Measurements from ENCODE around the gene FAM83E. TPM values are rescaled to one million over a fixed set of nuclear protein-coding genes. Genes with fewer than 3 reads are reported as not detected.

FAM83E gene
- total RNA-seq, 2 experiments from 2014 or later, result 4.6 to 5.7 TPM

GRCh38 chr19:48573163-48573505, 41.7 kb downstream of the FAM83E start:
- ChIA-PET POLR2A (interaction anchor here (0.7 to 1.1 kb wide), 2 partner anchors 46 to 59 kb away, joined by 3 to 4 read pairs; partner anchors contain the start of gene SPHK2), CTCF (no interaction called here)

- ChIA-PET POLR2A (no interaction called here), CTCF (interaction anchor here (1.3 kb wide), 1 partner anchor 17 kb away, joined by 3 read pairs; no protein-coding TSS in a partner anchor)
Observed at GRCh38 chr19:48571378-48572162, 43.3 kb downstream of the FAM83E start.

- ChIA-PET POLR2A (no interaction called here), CTCF (no interaction called here)
Observed at GRCh38 chr19:48569814-48570213, 45.1 kb downstream of the FAM83E start.

GRCh38 chr19:48568345-48568886, 46.5 kb downstream of the FAM83E start:
- CTCF ChIA-PET, result interaction anchor here (0.6 kb wide), 1 partner anchor 78 kb away, joined by 3 read pairs; no protein-coding TSS in a partner anchor
- POLR2A ChIA-PET, result no interaction called here

GRCh38 chr19:48565090-48565489, 49.8 kb downstream of the FAM83E start:
- CTCF ChIA-PET, result interaction anchor here (0.8 kb wide), 1 partner anchor 292 kb away, joined by 3 read pairs; no protein-coding TSS in a partner anchor

More at GRCh38 chr19:48565090-48565489, 49.8 kb downstream of the FAM83E start:
- POLR2A ChIA-PET, result no interaction called here

Other genes starting within 250 kb of the FAM83E start
- 10 to 100 TPM; 78.5 to 80.5 TPM for gene KDELR1, start 223.5 kb downstream of the FAM83E start, total RNA-seq
- gene GRIN2D, start 221.4 kb downstream of the FAM83E start, total RNA-seq, result under 1 TPM; 0.15 to 0.17 TPM
- 100 to 1,000 TPM in 1 of 2 experiments, 10 to 100 TPM in 1; 98.5 to 102 TPM for gene GRWD1, start 169.1 kb downstream of the FAM83E start, total RNA-seq
- 1 to 10 TPM; 1.6 TPM for gene KCNJ14, start 159.5 kb downstream of the FAM83E start, total RNA-seq
- 10 to 100 TPM; 23.1 to 25.9 TPM for gene CYTH2, start 145.7 kb downstream of the FAM83E start, total RNA-seq
- 1 to 10 TPM; 3.0 to 3.8 TPM for gene LMTK3, start 103.2 kb downstream of the FAM83E start, total RNA-seq
- not detected for gene SULT2B1, start 62.9 kb downstream of the FAM83E start, total RNA-seq
- gene SPACA4, start 8.3 kb downstream of the FAM83E start, total RNA-seq, result not detected
- gene RPL18, start 4.1 kb upstream of the FAM83E start, total RNA-seq, result 1,000 to 10,000 TPM; 1,763 to 1,800 TPM
- 10 to 100 TPM; 35.4 to 35.7 TPM for gene SPHK2, start 4.4 kb upstream of the FAM83E start, total RNA-seq
- gene DBP, start 22.3 kb upstream of the FAM83E start, total RNA-seq, result 1 to 10 TPM; 9.0 to 9.9 TPM
- 10 to 100 TPM; 11.2 to 11.3 TPM for gene CA11, start 31.1 kb upstream of the FAM83E start, total RNA-seq
- gene NTN5, start 57.9 kb upstream of the FAM83E start, total RNA-seq, result under 1 TPM; 0.06 to 0.19 TPM
- gene FUT2, start 80.9 kb upstream of the FAM83E start, total RNA-seq, result not detected
- 1 to 10 TPM in 1 of 2 experiments, under 1 TPM in 1; 0.91 to 1.0 TPM for gene MAMSTR, start 104.6 kb upstream of the FAM83E start, total RNA-seq
- gene RASIP1, start 125.5 kb upstream of the FAM83E start, total RNA-seq, result under 1 TPM; 0.19 to 0.63 TPM
- gene IZUMO1, start 131.8 kb upstream of the FAM83E start, total RNA-seq, result not detected
- under 1 TPM; 0.06 to 0.17 TPM for gene FUT1, start 137.6 kb upstream of the FAM83E start, total RNA-seq
- not detected for gene FGF21, start 140.4 kb upstream of the FAM83E start, total RNA-seq
- 10 to 100 TPM; 71.5 to 73.1 TPM for gene BCAT2, start 196.0 kb upstream of the FAM83E start, total RNA-seq
- under 1 TPM; 0.27 to 0.44 TPM for gene HSD17B14, start 221.4 kb upstream of the FAM83E start, total RNA-seq

Data from activated CD8-positive, alpha-beta memory T cell treated with anti-CD3 and anti-CD28 coated beads for 36 hours (primary cell).